ENCODE results near the gene RBM20.

GRCh38 chr10:110860576-110861241, 216.6 kb downstream of the RBM20 start:
- TF ChIP-seq CTCF (IDR thresholded peaks at IDR 0.05) = no peak
- TF ChIP-seq POLR2A (IDR thresholded peaks at IDR 0.05) = no peak

All from thyroid gland (tissue), 4 donors.